ENCODE data around the gene SMAGP.

Gene SMAGP

GRCh38 chr12:51210690-51211395 lies 59.4 kb downstream of the SMAGP start:
- TF ChIP-seq EZH2phosphoT487 (conservative IDR thresholded peaks at IDR 0.05; ENCODE audit: low read length) (no peak), CTCF (IDR thresholded peaks at IDR 0.05; ENCODE audit: insufficient read depth, low read length, poor library complexity, severe bottlenecking) (no peak)
- H3K36me3 ChIP-seq (ENCODE audit: low read length), result no peaks in the 10 kb centered on the region
- no peak overlapping the region for H3K4me2 ChIP-seq (ENCODE audit: low read depth, low read length, poor library complexity, severe bottlenecking)
- H3K9me3 ChIP-seq (ENCODE audit: insufficient read depth, low read length), result no peaks in the 10 kb centered on the region
- no peaks in the 10 kb centered on the region for H3K9me2 ChIP-seq (replicated peaks; ENCODE audit: insufficient read depth, low read length)
- H3K27me3 ChIP-seq (ENCODE audit: low read length), result no peaks in the 10 kb centered on the region
- H3K4me3 ChIP-seq (ENCODE audit: insufficient read depth, low read length, poor library complexity, severe bottlenecking), result no peak overlapping the region
- H2AFZ ChIP-seq (ENCODE audit: low read depth, low read length, severe bottlenecking), result no peak overlapping the region
- no peak overlapping the region for H3K9ac ChIP-seq (ENCODE audit: low read length)
- H3K27ac ChIP-seq (ENCODE audit: low read depth, low read length), result no peak overlapping the region
- peaks cover 2% of the 10 kb centered on the region; the same call in 1 of the 2 replicates for H3F3A ChIP-seq (ENCODE audit: insufficient read depth)
- H3K79me2 ChIP-seq (ENCODE audit: insufficient read depth, low read length), result no peaks in the 10 kb centered on the region
- H4K20me1 ChIP-seq (ENCODE audit: low read depth, low read length), result no peaks in the 10 kb centered on the region

GRCh38 chr12:51209259-51209658 lies 61.0 kb downstream of the SMAGP start:
- Histone ChIP-seq H4K20me1 (ENCODE audit: low read depth, low read length) (no peaks in the 10 kb centered on the region), H3K4me2 (ENCODE audit: low read depth, low read length, poor library complexity, severe bottlenecking) (no peak overlapping the region), H2AFZ (ENCODE audit: low read depth, low read length, severe bottlenecking) (no peak overlapping the region), H3K36me3 (ENCODE audit: low read length) (no peaks in the 10 kb centered on the region), H3K9ac (ENCODE audit: low read length) (no peak overlapping the region), H3K9me3 (ENCODE audit: insufficient read depth, low read length) (no peaks in the 10 kb centered on the region), H3K27ac (ENCODE audit: low read depth, low read length) (no peak overlapping the region), H3F3A (ENCODE audit: insufficient read depth) (no peaks in the 10 kb centered on the region), H3K79me2 (ENCODE audit: insufficient read depth, low read length) (no peaks in the 10 kb centered on the region), H3K9me2 (replicated peaks; ENCODE audit: insufficient read depth, low read length) (no peaks in the 10 kb centered on the region), H3K27me3 (ENCODE audit: low read length) (no peaks in the 10 kb centered on the region), H3K4me3 (ENCODE audit: insufficient read depth, low read length, poor library complexity, severe bottlenecking) (no peak overlapping the region)
- TF ChIP-seq CTCF (IDR thresholded peaks at IDR 0.05; ENCODE audit: insufficient read depth, low read length, poor library complexity, severe bottlenecking) (no peak), EZH2phosphoT487 (conservative IDR thresholded peaks at IDR 0.05; ENCODE audit: low read length) (no peak)

GRCh38 chr12:51208016-51208660 lies 62.1 kb downstream of the SMAGP start:
- Histone ChIP-seq H2AFZ (ENCODE audit: low read depth, low read length, severe bottlenecking) (no peak overlapping the region), H3K4me3 (ENCODE audit: insufficient read depth, low read length, poor library complexity, severe bottlenecking) (no peak overlapping the region), H3K79me2 (ENCODE audit: insufficient read depth, low read length) (no peaks in the 10 kb centered on the region), H3K9ac (ENCODE audit: low read length) (no peak overlapping the region), H3K4me2 (ENCODE audit: low read depth, low read length, poor library complexity, severe bottlenecking) (no peak overlapping the region), H3K27me3 (ENCODE audit: low read length) (no peaks in the 10 kb centered on the region), H3K9me2 (replicated peaks; ENCODE audit: insufficient read depth, low read length) (no peaks in the 10 kb centered on the region), H3K36me3 (ENCODE audit: low read length) (no peaks in the 10 kb centered on the region), H3F3A (ENCODE audit: insufficient read depth) (no peaks in the 10 kb centered on the region), H3K27ac (ENCODE audit: low read depth, low read length) (no peak overlapping the region), H3K9me3 (ENCODE audit: insufficient read depth, low read length) (no peaks in the 10 kb centered on the region), H4K20me1 (ENCODE audit: low read depth, low read length) (no peaks in the 10 kb centered on the region)
- TF ChIP-seq EZH2phosphoT487 (conservative IDR thresholded peaks at IDR 0.05; ENCODE audit: low read length) (no peak), CTCF (IDR thresholded peaks at IDR 0.05; ENCODE audit: insufficient read depth, low read length, poor library complexity, severe bottlenecking) (no peak)
